Psoas muscle (tissue), 8 donors: ENCODE data around the gene TMEM271. TPM values are rescaled to one million over a fixed set of nuclear protein-coding genes. Genes with fewer than 3 reads are reported as not detected.

Source experiments
- ATAC-seq, 4 donors: fragments of 200-7000 bp; cut with Tn5 transposase; one replicate each; pipeline ENCODE4 v1.9.1; 2020; ENCODE audit warnings: moderate library complexity in 3 of 4, mild to moderate bottlenecking in 2 of 4
- DNase-seq, 2 donors: peaks; one replicate each; pipeline ENCODE4 v3.0.0-alpha.2; 2020
- H3K27ac ChIP-seq: fragments of 200-600 bp; one replicate; pipeline ENCODE4 v1.8.0; 2022
- H3K27me3 ChIP-seq, 3 donors: fragments of 200-600 bp in 1 of 3; one replicate each; pipeline versions ENCODE4 v1.6.1 to v1.8.0; 2013 to 2022; ENCODE audit warnings: low read length in 2 of 3, mild to moderate bottlenecking in 2 of 3, moderate library complexity in 1 of 3; ENCODE audit not compliant: insufficient read depth in 3 of 3
- H3K36me3 ChIP-seq, 2 donors: fragments of 200-600 bp in 1 of 2; one replicate each; pipeline versions ENCODE4 v1.6.1 to v1.8.0; 2013 to 2022; ENCODE audit warnings: low read depth in 1 of 2, mild to moderate bottlenecking in 1 of 2, moderate library complexity in 1 of 2; ENCODE audit not compliant: insufficient read depth in 1 of 2
- H3K4me1 ChIP-seq: fragments of 200-600 bp; one replicate; pipeline ENCODE4 v1.8.0; 2022
- H3K4me3 ChIP-seq: fragments of 200-600 bp; one replicate; pipeline ENCODE4 v1.8.0; 2022; ENCODE audit warnings: mild to moderate bottlenecking
- H3K9me3 ChIP-seq: fragments of 200-600 bp; one replicate; pipeline ENCODE4 v1.8.0; 2022
- CTCF ChIP-seq: fragments of 200-600 bp; IDR thresholded peaks from one replicate; pipeline ENCODE4 v1.8.0; 2022; ENCODE audit warnings: antibody characterized with exemption
- WGBS, 3 donors: extraction: QIAGEN DNeasy Blood & Tissue Kit; methylation state at CpG; one replicate each; pipeline versions ENCODE4 v1.1.6 to v1.1.7; 2013; 5-methylcytosine and 5-hydroxymethylcytosine counted together
- intact Hi-C, 2 donors: fragments of 100-400 bp; cut with DNase I; formaldehyde crosslinking; loops; one replicate each; pipeline versions ENCODE4 v1.11.0 to v1.14.2; 2022
- polyA plus RNA-seq, 3 donors: library from polyadenylated mRNA; stranded (reverse); fragments of 200-250 nt; gene quantifications; one replicate each; pipeline ENCODE4 v1.2.3, GENCODE V29; 2013
- total RNA-seq, 4 donors: library from RNA; stranded (reverse); fragmentation: NEBNext Ultra II Directional in 2 of 4; extraction: Animal tissue kit (Norgen Biotek cat#: 25700) in 2 of 4; gene quantifications; one replicate each; pipeline versions ENCODE4 v1.2.1 to v1.2.4, GENCODE V29; 2021 to 2023
- donor health status: healthy with polysubstance abuse.
- donor health status: DM: no; HTN: no; CAD: no; lungs with moderate emphysema.
- donor health status: Bipolar disorder and iron deficiency.
- donor health status: healthy.
- donor health status: DM: yes; HTN: yes; CAD: no.
- donor health status: DM: no; HTN: no; CAD: no.
- donor health status: DM: no; HTN: no; CAD: no.
- donor health status: DM: yes; HTN: yes; CAD: no.

The TMEM271 gene
- total and polyA plus RNA-seq, 7 donors: not detected

- Histone ChIP-seq H3K4me3 (no peak overlapping the region), H3K27ac (no peak overlapping the region), H3K36me3 (no peaks in the 10 kb centered on the region), H3K9me3 (no peaks in the 10 kb centered on the region), H3K4me1 (no peaks in the 10 kb centered on the region), H3K27me3 (peaks cover 0 to 14% (median 3%) of the 10 kb centered on the region in 3 donors)
- no peak for TF ChIP-seq CTCF
- 57 to 72% (median 69%) methylated on average over 11 of the region's 11 CpGs for WGBS, 3 donors
- DNase-seq: no peak
- intact Hi-C loops: no loop called here
- ATAC-seq: no peak
Measured at GRCh38 chr4:620201-620600, 44.1 kb upstream of the TMEM271 start.

DNA sequence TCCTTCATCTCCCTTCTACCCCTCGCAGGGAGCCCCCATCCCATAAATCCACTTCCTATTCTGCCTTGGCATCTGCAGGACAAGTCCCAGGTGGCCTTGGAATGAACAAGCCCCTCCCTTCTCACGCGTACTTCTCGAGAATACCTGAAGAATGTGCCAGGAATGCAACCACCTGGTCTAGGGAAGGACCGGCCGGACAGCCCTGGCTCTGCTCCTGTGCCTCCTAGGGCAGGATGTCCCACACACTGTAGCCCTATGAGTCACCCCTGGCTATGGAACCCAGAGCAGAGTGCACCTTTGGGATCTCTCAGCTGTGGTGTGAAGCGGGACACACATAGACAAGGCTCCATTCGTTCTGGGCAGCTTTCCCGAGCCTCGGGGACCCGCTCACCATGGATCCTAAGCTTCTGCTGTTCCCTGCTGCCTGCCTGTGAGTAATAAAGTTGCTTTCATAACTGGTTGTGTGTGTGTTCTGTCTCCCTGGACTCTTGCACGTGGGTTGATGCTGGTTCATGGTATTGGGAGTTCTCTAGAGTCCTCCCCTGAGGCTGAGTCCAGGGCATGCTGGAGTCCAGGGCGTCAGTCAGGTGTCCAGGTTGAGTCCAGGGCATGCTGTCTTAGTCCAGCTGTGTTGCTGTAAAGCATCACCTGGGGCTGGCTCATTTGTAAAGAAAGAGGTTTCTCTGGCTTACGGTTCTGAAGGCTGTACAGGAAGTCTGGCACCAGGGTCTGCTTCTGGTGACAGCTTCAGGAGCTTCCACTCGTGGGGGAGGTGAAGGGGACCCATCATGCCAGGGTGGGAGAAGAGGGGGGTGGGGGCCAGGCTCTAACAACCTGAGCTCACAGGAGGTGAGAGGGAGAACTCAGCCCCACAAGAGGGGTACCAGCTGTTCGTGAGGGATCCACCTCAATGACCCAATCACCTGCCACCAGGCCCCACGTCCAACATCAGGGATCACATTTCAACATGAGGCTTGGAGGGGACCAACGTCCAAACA lies 41.8 kb upstream of the TMEM271 start:
- H3K36me3 ChIP-seq: no peaks in the 10 kb centered on the region
- ATAC-seq (no peak), DNase-seq (no peak)
- TF ChIP-seq CTCF: no peak
- no peak overlapping the region for H3K4me3 ChIP-seq
- no peaks in the 10 kb centered on the region for H3K9me3 ChIP-seq
- H3K4me1 ChIP-seq: no peaks in the 10 kb centered on the region
- no peak overlapping the region for H3K27ac ChIP-seq
- peaks cover 0 to 9% (median 0%) of the 10 kb centered on the region in 3 donors for H3K27me3 ChIP-seq
- 54 to 59% (median 58%) methylated on average over 18 of the region's 18 CpGs for WGBS, 3 donors
- intact Hi-C loops: no loop called here

- peaks cover 0 to 12% (median 2%) of the 10 kb centered on the region in 3 donors for H3K27me3 ChIP-seq
Measured at GRCh38 chr4:616911-617643, 41.0 kb upstream of the TMEM271 start.

DNA sequence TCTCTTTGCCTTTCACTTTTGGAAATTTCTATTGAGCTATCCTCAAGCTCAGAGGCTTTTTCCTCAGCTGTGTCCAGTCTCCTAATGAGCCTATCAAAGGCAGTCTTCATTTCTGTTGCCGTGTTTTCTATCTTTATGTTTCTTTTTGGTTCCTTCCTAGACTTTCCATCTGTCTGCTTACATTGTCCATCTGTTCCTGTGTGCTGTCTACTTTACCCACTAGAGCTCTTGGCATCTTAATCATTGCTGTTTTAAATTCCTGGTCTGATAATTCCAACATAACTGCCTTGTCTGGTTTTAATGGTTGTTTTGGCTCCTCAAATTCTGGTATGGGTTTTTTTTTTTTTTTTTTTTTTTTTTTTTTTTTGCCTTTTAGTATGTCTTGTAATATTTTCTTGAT lies 40.0 kb upstream of the TMEM271 start:
- Histone ChIP-seq H3K4me3 (no peak overlapping the region), H3K27me3 (peaks cover 0 to 16% (median 4%) of the 10 kb centered on the region in 3 donors), H3K36me3 (no peaks in the 10 kb centered on the region), H3K9me3 (no peaks in the 10 kb centered on the region), H3K4me1 (no peaks in the 10 kb centered on the region), H3K27ac (no peak overlapping the region)
- DNase-seq (no peak), ATAC-seq (no peak)
- intact Hi-C loops: no loop called here
- 39 to 53% (median 45%) methylated on average over 1 of the region's 1 CpG for WGBS, 3 donors
- no peak for TF ChIP-seq CTCF

More at GRCh38 chr4:616911-617643, 41.0 kb upstream of the TMEM271 start:
- no peak for DNase-seq
- ATAC-seq: no peak
- WGBS, 3 donors: 92 to 94% (median 93%) methylated on average over 26 to 27 of the region's 27 CpGs
- H3K27ac ChIP-seq: no peak overlapping the region
- H3K4me1 ChIP-seq: no peaks in the 10 kb centered on the region
- H3K4me3 ChIP-seq: no peak overlapping the region
- intact Hi-C loops: no loop called here
- H3K9me3 ChIP-seq: no peaks in the 10 kb centered on the region
- H3K36me3 ChIP-seq: no peaks in the 10 kb centered on the region
- TF ChIP-seq CTCF: no peak
